GM21515 (cell line): Measurements from ENCODE around the gene INSC.

ENCODE experiments used
- ATAC-seq: cut with Tn5 transposase; IDR thresholded peaks from one replicate; pipeline ENCODE4 v1.9.1; 2021; ENCODE audit not compliant: unreplicated experiment

The INSC gene

DNA sequence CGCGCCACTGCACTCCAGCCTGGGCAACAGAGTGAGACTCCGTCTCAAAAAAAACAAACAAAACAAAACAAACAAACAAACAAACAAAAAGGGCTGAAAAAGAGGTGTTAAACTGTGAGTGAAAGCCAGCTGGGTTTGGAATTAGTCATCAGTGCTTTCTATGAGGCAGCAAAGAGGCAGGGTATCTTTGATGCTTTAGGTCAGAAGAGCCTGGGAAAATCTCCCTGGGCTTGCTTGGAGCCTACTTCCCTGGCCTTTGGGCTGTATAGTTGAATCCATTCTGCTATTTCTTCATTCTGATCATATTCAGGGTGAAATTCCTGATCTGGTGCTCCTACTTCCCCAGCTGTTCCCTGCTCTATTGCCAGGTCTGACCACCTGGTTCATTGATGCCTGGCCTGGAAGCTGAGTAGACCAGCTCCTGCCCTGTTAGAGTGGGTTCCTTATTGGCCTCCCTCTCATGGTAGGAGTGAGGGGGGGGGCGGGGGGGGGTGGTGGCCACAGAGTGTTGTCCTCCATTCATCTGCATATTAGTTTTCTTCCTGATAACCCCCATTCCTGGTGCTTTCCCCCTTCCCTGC is 65.6 kb downstream of the INSC start:
- peak; percentile 67 for ATAC-seq

GRCh38 chr11:15182372-15182771 is 67.6 kb downstream of the INSC start:
- ATAC-seq = no peak

DNA sequence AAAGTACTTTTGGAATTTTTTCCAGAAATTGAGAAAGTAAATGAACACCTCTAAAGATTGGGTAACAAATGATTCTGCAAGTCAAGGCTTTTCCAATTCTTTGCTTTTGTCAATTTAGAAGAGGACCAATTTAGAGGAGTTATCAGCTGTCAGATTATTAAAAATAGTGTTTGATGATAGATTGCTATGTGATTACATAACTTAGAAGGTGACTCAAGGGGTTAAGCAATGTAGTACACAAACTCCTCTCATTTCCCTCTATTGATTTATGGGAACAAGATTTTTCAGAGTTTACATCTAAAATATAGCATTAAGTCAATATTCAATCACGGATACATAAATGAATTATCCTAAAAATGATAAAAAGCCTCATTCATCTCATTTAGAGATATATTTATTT is 70.3 kb downstream of the INSC start:
- no peak for ATAC-seq

DNA sequence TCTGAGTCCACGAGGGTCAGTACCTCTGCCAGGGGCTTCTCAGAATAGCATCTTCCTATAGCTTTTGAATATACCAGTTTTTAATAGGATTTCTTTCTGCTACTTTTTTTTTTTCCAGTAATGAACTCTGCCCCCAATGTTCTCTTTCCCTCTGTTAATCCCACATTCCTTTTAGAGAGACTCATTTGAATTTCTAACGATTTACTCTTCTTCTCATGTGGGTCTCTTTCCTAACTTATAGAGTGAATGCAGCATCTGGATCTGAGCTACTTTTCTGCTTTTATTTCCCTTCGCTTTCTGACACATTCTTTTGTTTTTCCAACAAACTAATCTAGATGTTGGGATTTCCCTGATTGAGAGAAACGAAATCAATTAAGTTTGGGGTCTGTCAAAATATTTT is 71.4 kb downstream of the INSC start:
- no peak for ATAC-seq

- ATAC-seq = no peak
Measured at GRCh38 chr11:15189189-15189588, 74.5 kb downstream of the INSC start.

- ATAC-seq = no peak
Measured at GRCh38 chr11:15189641-15190365, 75.1 kb downstream of the INSC start.

DNA sequence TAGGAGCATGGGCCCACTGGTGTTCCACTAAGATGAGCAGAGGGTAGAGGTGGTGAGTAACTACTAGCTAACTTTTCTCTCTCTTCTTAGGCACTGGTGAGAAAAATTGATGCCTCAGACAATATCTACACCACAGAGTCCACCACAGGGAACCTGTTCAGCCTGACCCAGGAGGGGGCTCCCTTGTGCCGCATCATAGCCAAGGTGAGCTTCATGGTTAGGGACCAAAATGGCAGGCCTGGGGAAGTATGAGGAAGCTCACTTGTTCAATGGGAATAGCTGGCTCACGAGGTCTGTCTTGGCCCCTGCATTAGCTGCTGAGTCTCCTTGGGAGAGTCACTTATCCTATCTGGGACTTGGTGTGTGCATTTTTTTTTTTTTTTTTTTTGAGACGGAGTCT is 75.9 kb downstream of the INSC start:
- ATAC-seq = no peak

DNA sequence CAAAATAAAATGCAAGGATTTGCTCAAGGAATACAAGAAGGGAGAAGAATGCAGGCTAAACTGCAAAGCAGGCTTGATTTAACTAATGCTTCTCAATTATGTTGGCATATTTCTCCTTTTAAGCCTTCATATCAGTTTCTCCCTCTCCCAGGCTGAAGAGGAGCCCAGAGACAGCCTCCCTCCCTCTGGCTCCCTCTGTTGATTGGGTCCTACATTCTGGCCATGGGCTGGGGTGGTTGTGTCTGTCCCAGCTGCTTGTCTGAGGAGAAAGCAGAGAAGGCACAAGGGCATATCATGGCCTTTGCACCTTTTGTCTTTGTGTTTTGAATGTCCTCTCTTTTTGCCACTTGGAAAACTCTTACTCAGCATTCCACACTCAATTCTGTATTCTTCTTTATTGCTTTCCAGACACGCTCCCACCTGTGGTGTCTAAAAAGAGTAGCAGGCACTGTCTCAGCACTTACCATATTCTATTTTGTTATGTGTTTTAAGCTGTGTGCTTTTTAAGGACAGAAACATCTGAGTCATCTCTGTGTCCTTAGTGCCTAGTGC is 77.4 kb downstream of the INSC start:
- ATAC-seq = no peak

DNA sequence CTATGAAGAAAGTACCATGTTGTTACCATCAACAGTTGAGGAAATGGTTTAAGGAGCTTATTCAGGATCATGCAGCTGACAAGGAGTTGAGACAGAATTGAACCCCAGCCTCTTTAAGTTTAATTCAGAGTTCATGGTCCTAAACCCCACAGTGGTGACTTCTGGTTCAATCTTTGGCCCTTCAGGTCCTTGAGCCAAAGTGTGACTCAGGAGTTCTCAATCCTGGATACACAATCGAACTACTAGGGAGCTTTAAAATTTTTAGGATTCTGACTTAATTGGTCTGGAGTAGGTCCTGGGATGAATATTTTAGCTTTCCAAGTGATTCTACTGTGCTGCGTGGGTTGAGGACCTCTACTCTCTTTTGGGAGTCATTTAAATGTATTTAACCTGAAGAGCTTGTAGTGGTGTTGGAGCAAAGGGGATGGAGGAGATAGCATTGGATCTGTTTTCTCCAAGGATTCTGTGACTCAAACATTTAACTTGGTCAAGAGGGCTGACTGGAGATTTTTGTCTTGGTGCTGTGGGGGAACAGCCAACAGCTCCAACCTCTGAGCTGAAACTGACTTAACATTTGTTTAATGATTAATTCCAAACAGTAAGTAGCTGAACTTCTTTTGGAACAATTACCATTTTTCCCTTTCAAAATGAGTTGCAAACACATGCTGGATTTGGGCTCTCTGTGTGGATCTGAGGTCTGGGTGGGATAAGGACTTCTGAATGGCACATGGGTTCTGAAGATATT is 80.1 kb downstream of the INSC start:
- no peak for ATAC-seq

- no peak for ATAC-seq
Measured at GRCh38 chr11:15195454-15196200, 80.9 kb downstream of the INSC start.

- no peak for ATAC-seq
Measured at GRCh38 chr11:15196704-15197103, 82.0 kb downstream of the INSC start.

DNA sequence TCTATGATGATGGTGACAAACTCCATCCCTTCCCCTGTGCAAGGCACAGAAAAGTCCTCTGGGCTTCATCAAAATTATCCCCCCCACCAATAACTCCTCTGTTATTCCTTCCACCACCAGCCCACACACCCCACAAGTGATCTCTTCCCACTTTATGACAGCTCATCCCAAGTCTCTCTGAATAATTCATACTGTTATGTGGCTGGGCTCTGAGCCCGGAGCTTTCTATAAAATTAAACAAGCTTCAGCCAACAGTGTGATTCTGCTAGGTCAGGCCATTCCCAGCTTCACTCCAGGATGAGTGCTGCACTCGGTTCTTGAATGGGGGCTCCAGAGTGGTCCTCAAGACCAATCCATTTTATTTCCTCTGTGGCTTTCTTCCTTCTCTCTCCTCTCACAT is 83.0 kb downstream of the INSC start:
- no peak for ATAC-seq

- ATAC-seq = no peak
Measured at GRCh38 chr11:15198284-15198683, 83.6 kb downstream of the INSC start.

- ATAC-seq = no peak
Measured at GRCh38 chr11:15199693-15200092, 85.0 kb downstream of the INSC start.

DNA sequence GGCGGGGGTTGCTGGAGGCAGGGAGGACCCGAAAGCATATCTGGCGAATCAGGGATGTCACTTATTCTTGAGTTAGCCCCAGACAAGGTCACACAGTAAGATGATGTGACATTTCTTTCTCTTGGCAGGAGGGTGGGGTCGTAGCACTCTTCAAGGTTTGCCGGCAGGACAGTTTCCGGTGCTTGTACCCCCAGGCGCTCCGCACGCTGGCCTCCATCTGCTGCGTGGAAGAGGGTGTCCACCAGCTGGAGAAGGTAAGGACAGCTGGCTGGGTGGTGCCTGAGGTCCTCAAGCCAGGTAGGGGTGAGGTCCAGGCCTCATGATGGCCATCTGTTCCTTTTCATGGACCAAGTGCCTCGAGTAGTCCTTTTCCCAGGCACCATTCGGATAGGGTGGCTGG is 86.0 kb downstream of the INSC start:
- no peak for ATAC-seq

DNA sequence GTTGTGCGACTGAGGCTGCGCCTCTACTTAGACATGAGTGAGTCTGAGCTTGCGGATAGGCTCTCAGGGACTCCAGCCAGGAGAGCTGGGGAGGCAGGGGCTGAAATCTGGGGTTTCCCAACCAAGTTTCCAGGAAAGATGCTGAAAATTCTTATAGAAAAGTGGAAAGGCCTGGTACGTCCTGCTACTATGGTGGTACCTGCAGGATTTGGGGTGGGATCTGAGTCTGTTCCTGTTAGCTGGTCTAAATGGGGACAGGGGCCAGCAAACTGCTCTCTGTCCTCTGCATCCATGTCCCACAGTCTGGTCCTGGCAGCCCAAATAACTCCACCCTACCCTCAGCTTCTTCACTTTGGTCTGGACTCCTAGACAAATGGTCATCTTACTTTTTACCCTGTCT is 86.9 kb downstream of the INSC start:
- no peak for ATAC-seq

DNA sequence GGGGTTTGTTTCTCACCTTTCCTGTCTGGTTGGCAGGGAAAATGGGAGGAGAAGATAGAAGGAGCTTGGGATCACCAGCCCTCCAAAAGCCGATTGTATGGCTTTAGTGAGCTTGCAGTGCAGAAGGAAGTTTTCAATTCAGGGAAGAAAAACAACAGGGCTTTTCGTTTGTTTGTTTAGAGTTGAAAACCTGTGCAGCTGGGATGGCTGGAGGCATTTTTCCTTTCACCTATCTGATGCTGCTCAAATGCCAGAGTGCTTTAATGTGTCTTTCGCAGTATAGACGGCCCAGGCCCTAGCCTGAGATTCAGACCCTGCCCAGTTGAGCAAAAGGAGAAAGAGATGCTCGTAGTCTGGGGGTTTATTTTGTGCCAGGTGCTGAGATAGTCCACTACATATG is 87.9 kb downstream of the INSC start:
- no peak for ATAC-seq

DNA sequence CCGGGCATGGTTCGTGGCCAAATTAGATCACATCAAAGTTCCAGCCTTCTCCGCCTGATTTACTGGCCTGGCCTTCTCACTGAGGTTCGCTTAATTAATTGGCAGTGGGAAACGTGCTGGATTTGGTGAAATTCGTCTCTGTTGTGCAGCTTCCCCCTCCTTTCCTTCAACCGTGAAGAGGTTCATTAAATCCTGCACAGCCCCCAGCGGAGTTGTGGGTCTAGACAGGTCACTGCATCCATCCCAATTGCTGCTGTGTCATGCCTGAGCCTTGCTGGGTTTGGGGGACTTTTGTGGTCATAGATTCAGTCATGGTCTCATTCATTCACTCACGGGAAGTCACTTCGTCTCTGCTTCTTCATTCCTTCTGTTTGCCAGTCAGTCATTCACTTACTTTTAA is 90.0 kb downstream of the INSC start:
- no peak for ATAC-seq

DNA sequence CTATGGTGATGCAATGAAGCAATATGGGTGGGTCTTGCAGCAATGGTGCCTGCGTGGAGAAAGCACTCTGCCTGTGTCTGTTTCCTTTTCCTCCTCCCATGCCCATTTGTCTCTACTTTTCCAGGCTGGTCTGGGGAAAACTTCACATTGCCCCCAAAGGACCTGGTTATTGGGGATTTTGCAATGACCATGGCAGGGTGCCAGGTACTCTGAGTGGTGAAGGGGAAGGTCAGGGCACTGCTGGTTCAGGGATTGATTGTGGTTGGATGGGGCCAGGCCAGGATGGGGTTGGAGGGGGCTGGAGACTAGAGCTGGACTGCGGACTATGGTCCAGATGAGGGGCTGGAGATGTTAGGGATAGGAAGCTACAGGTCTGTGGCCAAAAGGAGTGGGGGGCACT is 92.1 kb downstream of the INSC start:
- ATAC-seq = no peak

DNA sequence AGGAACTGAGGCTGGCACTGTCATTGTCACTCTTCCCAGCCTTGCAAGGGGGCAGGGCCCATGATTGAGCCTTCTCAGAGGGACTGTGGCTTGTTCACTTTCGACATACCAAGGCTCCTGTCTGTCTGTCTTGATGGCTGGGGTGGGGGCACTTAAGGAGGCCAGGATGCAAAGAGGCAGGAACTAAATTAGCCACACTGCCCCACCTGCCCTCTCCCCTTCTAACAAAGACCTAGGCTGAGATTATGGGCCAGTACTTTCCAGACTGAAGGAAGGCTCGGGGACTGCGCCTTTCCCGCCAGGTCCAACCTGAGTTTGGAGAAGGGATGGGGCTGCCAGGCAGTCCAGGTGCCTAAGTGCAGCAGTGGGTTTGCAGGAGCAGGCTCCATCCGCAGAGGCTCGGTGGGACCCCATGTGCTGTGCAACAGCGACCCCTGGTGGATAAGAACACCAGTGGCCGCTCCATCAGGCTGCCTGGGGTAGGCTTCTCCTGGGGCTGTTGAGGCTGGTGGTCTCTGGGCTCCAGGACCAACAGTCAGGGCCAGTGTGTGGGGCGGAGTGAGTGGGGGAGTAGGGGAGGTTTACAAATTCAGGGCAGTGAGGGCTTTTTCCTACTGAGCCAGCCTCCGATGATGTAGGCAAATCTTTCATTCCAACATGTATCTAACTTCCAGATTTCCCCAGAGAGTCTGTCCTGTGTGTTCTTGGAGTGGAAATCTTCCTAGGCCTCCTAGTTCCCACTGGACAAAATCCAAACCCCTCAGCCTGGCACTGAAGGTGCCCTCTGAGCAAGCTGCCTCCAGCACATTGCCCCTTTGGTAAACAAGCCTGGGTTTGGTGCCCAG is 93.9 kb downstream of the INSC start:
- peak; percentile 92 for ATAC-seq
